Neuronal stem cell (in vitro differentiated cells): ENCODE data around the gene ADRM1.
A peak's percentile ranks its signal among the peaks of the same experiment; 100 is the strongest.

Source experiments
- DNase-seq: peaks from one replicate; pipeline ENCODE4 v3.0.0-alpha.2; 2013; ENCODE audit warnings: low spot score
- H2AFZ ChIP-seq: one replicate; pipeline ENCODE4 v1.6.1; 2013; ENCODE audit warnings: mild to moderate bottlenecking, low read length, inconsistent platforms
- H2AK5ac ChIP-seq: 2 replicates; pipeline ENCODE4 v1.6.1; 2013; ENCODE audit warnings: low read depth, mild to moderate bottlenecking, inconsistent platforms, low read length, moderate library complexity, mixed read lengths
- H2BK120ac ChIP-seq: 2 replicates; pipeline ENCODE4 v1.6.1; 2013; ENCODE audit warnings: low read depth, mild to moderate bottlenecking, inconsistent platforms, low read length, moderate library complexity, mixed read lengths
- H2BK12ac ChIP-seq: one replicate; pipeline ENCODE4 v1.6.1; 2013; ENCODE audit warnings: low read length, inconsistent platforms
- H2BK15ac ChIP-seq: 2 replicates; pipeline ENCODE4 v1.6.1; 2013; ENCODE audit warnings: mild to moderate bottlenecking, low read length, inconsistent platforms, mixed read lengths
- H2BK5ac ChIP-seq: one replicate; pipeline ENCODE4 v1.6.1; 2013; ENCODE audit warnings: inconsistent platforms, mild to moderate bottlenecking, low read length, moderate library complexity
- H3K14ac ChIP-seq: one replicate; pipeline ENCODE4 v1.6.1; 2013; ENCODE audit warnings: low read length, inconsistent platforms
- H3K18ac ChIP-seq: 2 replicates; pipeline ENCODE4 v1.6.1; 2013; ENCODE audit warnings: low read length, inconsistent platforms
- H3K23ac ChIP-seq: 2 replicates; pipeline ENCODE4 v1.6.1; 2013; ENCODE audit warnings: low read depth, mild to moderate bottlenecking, mixed read lengths, low read length, inconsistent platforms; ENCODE audit not compliant: poor library complexity
- H3K27ac ChIP-seq: replicated peaks from 3 replicates; pipeline ENCODE4 v1.5.1; 2013; ENCODE audit warnings: low read length, inconsistent platforms
- H3K27me3 ChIP-seq, 3 experiments: 2 replicates each; pipeline ENCODE4 v1.6.1; 2013; ENCODE audit warnings: low read length in 3 of 3, mild to moderate bottlenecking in 2 of 3, inconsistent platforms in 1 of 3, low read depth in 1 of 3, mixed read lengths in 1 of 3, moderate library complexity in 1 of 3; ENCODE audit not compliant: control insufficient read depth in 3 of 3, insufficient read depth in 3 of 3
- H3K36me3 ChIP-seq, 2 donors: replicated peaks in 1 of 2; 2 replicates each; pipeline ENCODE4 v1.6.1; 2013; ENCODE audit warnings: low read length in 2 of 2; ENCODE audit not compliant: control insufficient read depth in 2 of 2, insufficient read depth in 2 of 2
- H3K4ac ChIP-seq: 2 replicates; pipeline ENCODE4 v1.6.1; 2013; ENCODE audit warnings: inconsistent platforms, mild to moderate bottlenecking, low read length, moderate library complexity
- H3K4me1 ChIP-seq, 2 donors: 1 replicate in 1 of 2; 2 replicates in 1 of 2; pipeline ENCODE4 v1.6.1; 2013; ENCODE audit warnings: low read length in 2 of 2, low read depth in 1 of 2; ENCODE audit not compliant: control insufficient read depth in 2 of 2, insufficient read depth in 1 of 2
- H3K4me2 ChIP-seq: one replicate; pipeline ENCODE4 v1.6.1; 2013; ENCODE audit warnings: mild to moderate bottlenecking, low read length, inconsistent platforms; ENCODE audit not compliant: insufficient read depth, poor library complexity, severe bottlenecking
- H3K4me3 ChIP-seq, 2 donors: 2 replicates each; pipeline ENCODE4 v1.5.1; 2013; ENCODE audit warnings: low read length in 2 of 2, mild to moderate bottlenecking in 2 of 2, inconsistent platforms in 1 of 2, moderate library complexity in 1 of 2
- H3K79me1 ChIP-seq: one replicate; pipeline ENCODE4 v1.6.1; 2013; ENCODE audit warnings: low read depth, mild to moderate bottlenecking, inconsistent platforms, low read length, moderate library complexity
- H3K9ac ChIP-seq: one replicate; pipeline ENCODE4 v1.6.1; 2013; ENCODE audit warnings: mild to moderate bottlenecking, low read depth, low read length, inconsistent platforms; ENCODE audit not compliant: poor library complexity
- H3K9me3 ChIP-seq, 2 donors: replicated peaks in 1 of 2; 2 replicates each; pipeline versions ENCODE3 to v1.6.1; 2013; ENCODE audit warnings: low read length in 2 of 2, mild to moderate bottlenecking in 2 of 2, inconsistent platforms in 1 of 2, low read depth in 1 of 2, mixed read lengths in 1 of 2, moderate library complexity in 1 of 2; ENCODE audit not compliant: control insufficient read depth in 2 of 2, insufficient read depth in 1 of 2
- H4K8ac ChIP-seq: one replicate; pipeline ENCODE4 v1.6.1; 2013; ENCODE audit warnings: low read depth, mild to moderate bottlenecking, inconsistent platforms, low read length, moderate library complexity
- H4K91ac ChIP-seq: one replicate; pipeline ENCODE4 v1.6.1; 2013; ENCODE audit warnings: low read length, low read depth, mild to moderate bottlenecking, inconsistent platforms; ENCODE audit not compliant: poor library complexity
- WGBS, 2 donors: extraction: QIAGEN DNeasy Blood & Tissue Kit; methylation state at CpG; one replicate each; pipeline ENCODE4 v1.1.7; 2013; ENCODE audit warnings: missing lambda C conversion rate in 2 of 2, mixed read lengths in 1 of 2; ENCODE audit not compliant: insufficient read length in 2 of 2, insufficient replicate concordance in 1 of 2; ENCODE audit errors: extremely low coverage in 2 of 2; 5-methylcytosine and 5-hydroxymethylcytosine counted together

ADRM1 gene

DNA sequence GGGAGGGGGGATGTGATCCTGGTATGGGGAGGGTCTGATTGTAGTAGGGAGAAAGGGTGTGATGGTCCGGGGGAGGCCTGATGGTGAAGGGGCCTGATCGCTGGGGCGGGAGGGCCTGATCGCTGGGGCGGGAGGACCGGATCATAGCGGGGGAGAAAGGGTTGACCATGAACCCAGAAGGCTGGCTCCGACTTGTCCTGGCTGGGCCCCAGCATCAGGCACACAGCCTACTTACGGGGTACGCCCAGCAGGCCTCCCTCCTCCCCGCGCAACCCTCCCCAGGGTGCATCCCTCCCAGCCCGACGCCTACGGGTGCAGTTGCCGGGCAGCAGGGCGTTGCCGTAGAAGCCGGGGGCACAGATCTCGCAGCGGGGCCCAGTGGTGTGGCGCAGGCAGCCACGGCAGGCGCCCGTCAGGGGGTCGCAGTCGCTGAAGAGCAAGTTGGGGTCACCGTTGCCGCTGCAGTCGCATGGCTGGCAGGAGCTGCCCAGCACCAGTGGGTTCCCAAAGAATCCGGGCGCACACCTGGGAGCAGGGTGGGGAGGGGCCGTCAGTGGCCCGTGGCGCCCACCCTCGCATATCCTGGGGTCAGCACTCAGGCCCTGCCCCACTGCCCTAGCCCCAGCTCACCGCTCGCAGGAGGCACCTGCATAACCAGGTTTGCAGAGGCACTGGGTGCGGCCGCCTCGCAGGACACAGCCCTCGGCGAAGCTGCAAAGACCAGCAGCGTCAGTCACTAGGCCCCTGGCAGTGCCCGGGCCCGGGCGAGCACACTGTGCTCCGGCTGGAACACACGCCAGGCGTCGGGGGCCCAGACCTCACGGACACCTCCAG, 20.6 kb downstream of the ADRM1 start:
- H3K4me3 ChIP-seq: no peak overlapping the region
- H3K4me1 ChIP-seq: no peaks in the 10 kb centered on the region
- no peak overlapping the region for H4K8ac ChIP-seq
- H2BK15ac ChIP-seq: no peak overlapping the region
- H3K4ac ChIP-seq: no peak overlapping the region
- peaks cover 4% of the 10 kb centered on the region for H3K79me1 ChIP-seq
- no peak overlapping the region for H2BK12ac ChIP-seq
- H3K23ac ChIP-seq: no peak overlapping the region
- no peak overlapping the region for H3K4me2 ChIP-seq
- no CpG with 5 or more reads among the region's 52 CpGs for WGBS, 2 donors
- H3K9me3 ChIP-seq: peaks cover 0 to 11% of the 10 kb centered on the region in 2 donors
- H3K14ac ChIP-seq: no peak overlapping the region
- DNase-seq: no peak
- H2BK5ac ChIP-seq: no peak overlapping the region
- H3K18ac ChIP-seq: no peak overlapping the region
- no peak overlapping the region for H3K27ac ChIP-seq
- H2AFZ ChIP-seq: no peak overlapping the region
- H3K9ac ChIP-seq: no peak overlapping the region
- H3K27me3 ChIP-seq: no peaks in the 10 kb centered on the region
- H3K36me3 ChIP-seq: peaks cover 61 to 74% of the 10 kb centered on the region in 2 donors
- H4K91ac ChIP-seq: no peak overlapping the region
- no peak overlapping the region for H2AK5ac ChIP-seq
- no peak overlapping the region for H2BK120ac ChIP-seq

DNA sequence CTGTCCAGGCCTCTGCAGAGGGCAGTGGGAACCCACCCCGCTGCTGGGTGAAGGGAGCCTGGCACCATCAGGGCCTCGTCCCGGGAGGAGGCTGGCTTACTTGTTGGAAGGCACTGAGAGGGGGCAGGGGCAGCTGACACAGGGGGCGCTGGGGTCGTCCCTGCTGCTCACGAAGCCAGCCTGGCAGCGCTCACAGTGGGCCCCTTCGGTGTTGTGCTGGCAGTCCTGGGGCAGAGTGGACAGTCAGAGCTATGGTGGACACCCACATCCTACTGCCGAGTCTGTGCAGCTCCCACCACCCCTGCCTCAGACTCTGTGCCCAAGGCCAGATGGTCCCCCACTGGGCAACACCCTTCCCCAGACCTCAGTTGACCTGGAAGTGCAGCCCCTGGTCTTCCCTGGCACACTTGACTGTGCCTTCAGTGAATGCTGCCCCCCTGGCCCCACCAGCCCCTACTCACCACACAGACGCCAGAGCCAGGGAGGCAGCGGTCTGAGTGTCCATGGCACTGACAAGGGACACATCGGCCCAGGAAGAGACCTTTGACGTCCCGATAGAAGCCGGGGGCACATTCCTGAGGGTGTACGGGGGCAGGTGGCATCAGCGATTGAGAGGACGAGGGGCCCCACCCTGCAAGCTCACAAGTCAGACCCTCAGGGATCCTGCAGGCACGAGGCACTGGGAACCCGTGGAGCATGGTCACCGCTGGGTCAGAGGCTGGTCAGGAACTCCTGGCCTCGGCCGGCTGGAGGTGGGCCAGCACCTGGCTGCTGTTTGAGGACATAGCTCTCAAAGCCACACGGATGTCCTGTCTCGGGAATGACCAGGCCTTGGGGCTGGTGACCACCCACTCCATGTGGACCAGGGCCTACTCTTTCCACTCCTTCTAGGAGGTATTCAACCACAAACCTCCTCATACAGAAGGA, 21.4 kb downstream of the ADRM1 start:
- no peak overlapping the region for H4K91ac ChIP-seq
- no peak overlapping the region for H2BK5ac ChIP-seq
- WGBS, 2 donors: no CpG with 5 or more reads among the region's 25 CpGs
- no peak overlapping the region for H3K4ac ChIP-seq
- no peak overlapping the region for H2BK12ac ChIP-seq
- peaks cover 0 to 11% of the 10 kb centered on the region in 2 donors for H3K9me3 ChIP-seq
- no peaks in the 10 kb centered on the region for H3K4me1 ChIP-seq
- peaks cover 4% of the 10 kb centered on the region for H3K79me1 ChIP-seq
- peak overlapping the region; percentile 34 for H3K9ac ChIP-seq
- no peak overlapping the region for H2AFZ ChIP-seq
- no peaks in the 10 kb centered on the region for H3K27me3 ChIP-seq
- H3K14ac ChIP-seq: no peak overlapping the region
- no peak overlapping the region for H3K27ac ChIP-seq
- no peak overlapping the region for H4K8ac ChIP-seq
- peaks cover 64 to 75% of the 10 kb centered on the region in 2 donors for H3K36me3 ChIP-seq
- DNase-seq: no peak
- H2AK5ac ChIP-seq: no peak overlapping the region
- H2BK15ac ChIP-seq: no peak overlapping the region
- H3K4me2 ChIP-seq: no peak overlapping the region
- no peak overlapping the region for H3K23ac ChIP-seq
- H3K18ac ChIP-seq: no peak overlapping the region
- no peak overlapping the region for H2BK120ac ChIP-seq
- H3K4me3 ChIP-seq: no peak overlapping the region

DNA sequence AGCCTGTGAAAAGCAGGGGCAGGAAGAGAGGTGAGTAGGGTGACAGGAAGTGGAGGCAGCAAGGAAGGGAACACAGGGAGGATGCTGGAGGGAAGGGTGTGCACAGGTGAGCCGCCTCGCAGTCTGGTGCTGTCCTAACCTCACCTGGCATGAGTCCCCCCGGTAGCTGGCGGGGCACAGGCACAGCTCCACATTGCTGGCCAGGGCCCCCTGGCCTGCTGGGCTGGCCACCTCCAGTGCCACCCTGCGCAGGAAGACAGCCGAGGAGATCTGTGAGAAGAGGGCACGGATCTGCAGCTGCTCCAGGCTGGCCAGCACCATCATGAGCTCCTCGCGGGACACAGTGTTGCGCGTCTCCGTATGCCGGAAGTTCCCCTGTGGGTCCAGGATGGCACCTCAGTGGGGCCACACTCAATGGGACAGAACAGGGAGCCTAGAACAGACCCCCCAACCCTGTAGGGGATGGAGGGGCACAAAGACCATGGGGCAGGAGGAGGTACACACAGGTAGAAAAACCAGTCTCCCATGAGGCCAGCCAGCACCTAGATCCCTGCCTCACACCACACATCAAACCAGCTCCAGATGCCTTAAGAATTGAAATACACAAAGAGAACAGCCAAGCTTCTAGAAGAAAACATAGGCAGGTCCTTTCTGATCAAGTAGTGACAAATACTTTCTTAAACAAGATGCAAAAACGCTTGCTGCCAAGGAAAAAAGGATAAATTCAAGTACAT, 22.5 kb downstream of the ADRM1 start:
- Histone ChIP-seq H3K9me3 (peaks cover 0 to 11% of the 10 kb centered on the region in 2 donors), H3K36me3 (peaks cover 69 to 78% of the 10 kb centered on the region in 2 donors)
- WGBS, 2 donors: no CpG with 5 or more reads among the region's 14 CpGs

More for the DNA sequence above, 22.5 kb downstream of the ADRM1 start:
- Histone ChIP-seq H4K91ac (no peak overlapping the region), H3K23ac (no peak overlapping the region), H3K4ac (no peak overlapping the region), H2BK5ac (no peak overlapping the region), H3K14ac (no peak overlapping the region), H2BK12ac (no peak overlapping the region), H3K27me3 (no peaks in the 10 kb centered on the region), H3K4me2 (no peak overlapping the region), H3K9ac (no peak overlapping the region), H3K4me1 (no peaks in the 10 kb centered on the region), H2AK5ac (no peak overlapping the region), H2AFZ (no peak overlapping the region), H3K27ac (no peak overlapping the region), H3K79me1 (peaks cover 5% of the 10 kb centered on the region), H3K18ac (no peak overlapping the region), H2BK120ac (no peak overlapping the region), H3K4me3 (peak overlapping the region in 1 of 2 donors; percentile 8), H2BK15ac (no peak overlapping the region), H4K8ac (no peak overlapping the region)
- DNase-seq: no peak
